ENCODE results near the gene HOXA3.

Gene HOXA3

GRCh38 chr7:27174874-27175625, 22.7 kb upstream of the HOXA3 start:
- no peak overlapping the region for H3K4me3 ChIP-seq (ENCODE audit: low read depth, low read length)
- no peak for TF ChIP-seq CTCF (IDR thresholded peaks at IDR 0.05; ENCODE audit: low read depth, low read length)

GRCh38 chr7:27173956-27174873, 21.8 kb upstream of the HOXA3 start, which contains the start of gene HOXA10:
Gene HOXA10, minus strand, starts transcription at chr7:27174320. Its CDS starts 14 bp downstream, at chr7:27174306.
- H3K4me3 ChIP-seq (ENCODE audit: low read depth, low read length) = peak within 1 kb of the TSS; percentile 42
- no peak for TF ChIP-seq CTCF (IDR thresholded peaks at IDR 0.05; ENCODE audit: low read depth, low read length)

GRCh38 chr7:27173511-27173955, 21.1 kb upstream of the HOXA3 start:
- H3K4me3 ChIP-seq (ENCODE audit: low read depth, low read length) = peak overlapping the region; percentile 42
- TF ChIP-seq CTCF (IDR thresholded peaks at IDR 0.05; ENCODE audit: low read depth, low read length) = no peak

- no peak for TF ChIP-seq CTCF (IDR thresholded peaks at IDR 0.05; ENCODE audit: low read depth, low read length)
- H3K4me3 ChIP-seq (ENCODE audit: low read depth, low read length) = peak overlapping the region; percentile 42
These were observed 20.6 kb upstream of the HOXA3 start for GRCh38 chr7:27172823-27173510.

GRCh38 chr7:27172315-27172774, 20.0 kb upstream of the HOXA3 start:
- no peak for TF ChIP-seq CTCF (IDR thresholded peaks at IDR 0.05; ENCODE audit: low read depth, low read length)
- no peak overlapping the region for H3K4me3 ChIP-seq (ENCODE audit: low read depth, low read length)

- TF ChIP-seq CTCF (IDR thresholded peaks at IDR 0.05; ENCODE audit: low read depth, low read length) = no peak
- no peak overlapping the region for H3K4me3 ChIP-seq (ENCODE audit: low read depth, low read length)
These were observed 19.4 kb upstream of the HOXA3 start for GRCh38 chr7:27171637-27172314.

Measured in WI38 (cell line).